HCT116 (cell line): ENCODE results near the gene HDHD5. TPM values are rescaled to one million over a fixed set of nuclear protein-coding genes. Genes with fewer than 3 reads are reported as not detected.

ENCODE experiments used
- ATAC-seq: fragments of 200-7000 bp; cut with Tn5 transposase; 2 replicates; pipeline ENCODE4 v1.9.1; 2020; ENCODE audit warnings: mild to moderate bottlenecking, moderate library complexity
- BruUV-seq: library from RNA; stranded (reverse); fragments of 400-500 nt; replicated peaks from 2 replicates; lab custom pipeline; 2021; lab: Mats Ljungman, UMichigan
- CTCF ChIA-PET: fragments of 300-600 bp; sonication (Branson Sonifier 250); formaldehyde crosslinking; loops from one replicate; lab custom pipeline; 2021; ENCODE audit warnings: antibody characterized with exemption; lab: Charles Lee
- POLR2A ChIA-PET: fragments of 300-600, 350-600 bp; sonication (Branson Sonifier 250); formaldehyde crosslinking; loops from one replicate; lab custom pipeline; 2021; ENCODE audit warnings: antibody characterized with exemption; lab: Charles Lee
- RAD21 ChIA-PET, 2 experiments: fragments of 300-600 bp; sonication (Branson Sonifier 250); formaldehyde crosslinking; loops; one replicate each; lab custom pipeline; 2023; ENCODE audit warnings: low total read pairs in 2 of 2; ENCODE audit not compliant: uncharacterized antibody in 2 of 2, unreplicated experiment in 2 of 2, low non-redundant PET in 1 of 2; lab: Charles Lee
- DNase-seq: peaks from one replicate; pipeline ENCODE4 v3.0.0-alpha.2; 2010; ENCODE audit warnings: low read depth, low spot score
- H2AFZ ChIP-seq: fragments of 200-600 bp; shearing (Covaris generic), sonication (generic); 2 replicates; pipeline ENCODE4 v1.6.1; 2017; ENCODE audit warnings: low read depth, mixed run types, mixed read lengths, antibody characterized with exemption, low read length; ENCODE audit not compliant: poor library complexity, severe bottlenecking
- H3K27ac ChIP-seq: 2 replicates; pipeline ENCODE4 v1.5.1; 2012; ENCODE audit warnings: low read depth, low read length
- H3K27me3 ChIP-seq: fragments of 200-600 bp; sonication (generic); 2 replicates; pipeline ENCODE4 v1.6.1; 2016; ENCODE audit warnings: mixed run types, low read length, mixed read lengths; ENCODE audit not compliant: insufficient read depth
- H3K36me3 ChIP-seq, 2 experiments: fragments of 200-500 bp in 1 of 2; fragments of 200-600 bp in 1 of 2; sonication (Bioruptor generic) in 1 of 2; sonication (generic) in 1 of 2; 2 replicates each; pipeline versions ENCODE4 v1.5.1 to v1.6.1; 2014 to 2016; ENCODE audit warnings: low read length in 2 of 2, inconsistent platforms in 1 of 2, mixed read lengths in 1 of 2, mixed run types in 1 of 2; ENCODE audit not compliant: insufficient read depth in 2 of 2, control insufficient read depth in 1 of 2
- H3K4me1 ChIP-seq, 2 experiments: fragments of 200-600 bp in 1 of 2; sonication (generic) in 1 of 2; 2 replicates each; pipeline versions ENCODE4 v1.5.1 to v1.6.1; 2012 to 2017; ENCODE audit warnings: low read length in 2 of 2, inconsistent platforms in 1 of 2, mild to moderate bottlenecking in 1 of 2, mixed read lengths in 1 of 2, mixed run types in 1 of 2, moderate library complexity in 1 of 2; ENCODE audit not compliant: insufficient read depth in 2 of 2, control insufficient read depth in 1 of 2
- H3K4me2 ChIP-seq: fragments of 200-600 bp; sonication (generic); 2 replicates; pipeline ENCODE4 v1.6.1; 2017; ENCODE audit warnings: mixed run types, low read length, mixed read lengths
- H3K4me3 ChIP-seq, 2 experiments: fragments of 200-600 bp in 1 of 2; sonication (generic) in 1 of 2; replicated peaks in 1 of 2; 2 replicates each; pipeline ENCODE4 v1.5.1; 2011 to 2016; ENCODE audit warnings: low read length in 2 of 2, control low read depth in 1 of 2, low read depth in 1 of 2, mild to moderate bottlenecking in 1 of 2, mixed read lengths in 1 of 2, mixed run types in 1 of 2
- H3K79me2 ChIP-seq: fragments of 200-600 bp; sonication (generic); 2 replicates; pipeline ENCODE4 v1.6.1; 2017; ENCODE audit warnings: mild to moderate bottlenecking, mixed run types, low read length, moderate library complexity, mixed read lengths; ENCODE audit not compliant: insufficient read depth
- H3K9ac ChIP-seq: fragments of 200-600 bp; sonication (generic); 2 replicates; pipeline ENCODE4 v1.6.1; 2016; ENCODE audit warnings: low read length, mixed read lengths
- H3K9me2 ChIP-seq: fragments of 200-600 bp; sonication (generic), shearing (Covaris generic); 2 replicates; pipeline ENCODE4 v1.6.1; 2017; ENCODE audit warnings: mixed run types, mild to moderate bottlenecking, moderate library complexity; ENCODE audit not compliant: insufficient read depth
- H3K9me3 ChIP-seq, 2 experiments: fragments of 200-500 bp in 1 of 2; fragments of 200-600 bp in 1 of 2; sonication (Bioruptor generic) in 1 of 2; sonication (generic) in 1 of 2; 2 replicates each; pipeline ENCODE4 v1.6.1; 2014 to 2017; ENCODE audit warnings: low read length in 2 of 2, mixed read lengths in 2 of 2, inconsistent platforms in 1 of 2, low read depth in 1 of 2, mild to moderate bottlenecking in 1 of 2, mixed run types in 1 of 2, moderate library complexity in 1 of 2; ENCODE audit not compliant: control insufficient read depth in 1 of 2, insufficient read depth in 1 of 2
- H4K20me1 ChIP-seq: fragments of 200-600 bp; sonication (generic), shearing (Covaris generic); 2 replicates; pipeline ENCODE4 v1.6.1; 2017; ENCODE audit warnings: mixed run types, mild to moderate bottlenecking, moderate library complexity; ENCODE audit not compliant: insufficient read depth
- ATF3 ChIP-seq: IDR thresholded peaks from 2 replicates; pipeline ENCODE4 v1.6.1; 2012
- CBX3 ChIP-seq: IDR thresholded peaks from 2 replicates; pipeline ENCODE4 v1.6.1; 2012; ENCODE audit warnings: low read depth
- EGR1 ChIP-seq: IDR thresholded peaks from 2 replicates; pipeline ENCODE4 v1.6.1; 2012; ENCODE audit warnings: low read depth
- EZH2 ChIP-seq: fragments of 200-600 bp; sonication (generic); IDR thresholded peaks from 2 replicates; pipeline ENCODE4 v1.6.1; 2017; ENCODE audit warnings: antibody characterized with exemption, mixed run types
- EZH2phosphoT487 ChIP-seq: fragments of 200-600 bp; IDR thresholded peaks from 2 replicates; pipeline ENCODE4 v1.6.1; 2018; ENCODE audit warnings: antibody characterized with exemption, borderline replicate concordance
- FOSL1 ChIP-seq: IDR thresholded peaks from 2 replicates; pipeline ENCODE4 v1.6.1; 2012; ENCODE audit warnings: low read depth
- JUND ChIP-seq: IDR thresholded peaks from 2 replicates; pipeline ENCODE4 v1.6.1; 2012
- RAD21 ChIP-seq: IDR thresholded peaks from 2 replicates; pipeline ENCODE4 v1.6.1; 2012; ENCODE audit warnings: low read depth, mild to moderate bottlenecking
- SIN3A ChIP-seq: IDR thresholded peaks from 2 replicates; pipeline ENCODE4 v1.6.1; 2012; ENCODE audit warnings: low read depth
- SRF ChIP-seq: IDR thresholded peaks from 2 replicates; pipeline ENCODE4 v1.6.1; 2012; ENCODE audit warnings: low read depth
- TCF7L2 ChIP-seq: IDR thresholded peaks from 2 replicates; pipeline ENCODE4 v1.7.0; 2011; ENCODE audit warnings: borderline replicate concordance, inconsistent platforms; ENCODE audit not compliant: insufficient read depth, insufficient read length; ENCODE audit errors: extremely low read depth
- YY1 ChIP-seq: IDR thresholded peaks from 2 replicates; pipeline ENCODE4 v1.6.1; 2011; ENCODE audit warnings: low read length, low read depth, moderate library complexity, mild to moderate bottlenecking; ENCODE audit not compliant: insufficient replicate concordance; ENCODE audit errors: extremely low read depth
- ZBTB33 ChIP-seq: IDR thresholded peaks from 2 replicates; pipeline ENCODE4 v1.6.1; 2011; ENCODE audit warnings: mild to moderate bottlenecking, low read length, moderate library complexity; ENCODE audit not compliant: insufficient replicate concordance; ENCODE audit errors: extremely low read depth
- intact Hi-C: fragments of 100-400 bp; cut with micrococcal nuclease; formaldehyde crosslinking; loops from 2 replicates; pipeline ENCODE4 v1.10.0; 2022
- total RNA-seq: library from RNA; stranded (reverse); gene quantifications from one replicate; pipeline ENCODE4 v1.2.1, GENCODE V29; 2021; ENCODE audit not compliant: unreplicated experiment
- TF ChIP-seq, protein P1 (sequence below), 3 experiments: fragments of 200-600 bp in 1 of 3; sonication (generic) in 1 of 3; IDR thresholded peaks in 2 of 3; conservative IDR thresholded peaks in 1 of 3; 2 replicates each; pipeline ENCODE4 v1.5.1; 2012 to 2017; ENCODE audit warnings: low read depth in 2 of 3, low read length in 2 of 3, antibody characterized with exemption in 1 of 3, borderline replicate concordance in 1 of 3, control low read depth in 1 of 3, mild to moderate bottlenecking in 1 of 3, mixed read lengths in 1 of 3, mixed run types in 1 of 3, moderate library complexity in 1 of 3; ENCODE audit not compliant: insufficient read depth in 1 of 3

Gene HDHD5
- total RNA-seq, 1 experiment from 2014 or later: 70.1 TPM

DNA sequence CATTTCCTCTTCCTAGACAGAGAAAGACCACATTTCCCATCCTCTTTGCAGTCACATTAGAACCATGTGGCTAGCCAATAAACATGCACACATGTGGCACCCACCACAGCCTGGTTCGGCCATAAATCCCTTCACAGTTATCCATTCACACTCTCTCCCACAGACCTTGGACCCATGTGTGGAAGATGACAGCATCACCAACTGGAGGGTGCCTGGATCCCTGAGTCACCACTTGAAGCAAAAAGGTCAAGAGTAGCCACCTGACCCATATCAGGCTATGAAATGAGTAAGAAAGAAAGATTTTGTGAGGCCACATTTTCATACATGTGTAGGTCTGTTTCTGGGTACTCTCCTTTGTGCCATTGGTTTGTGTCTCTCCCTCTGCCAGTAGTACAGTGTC is 28.9 kb downstream of the HDHD5 start:
- no peak overlapping the region for H3K4me3 ChIP-seq
- ATAC-seq (no peak), DNase-seq (no peak)
- no peak overlapping the region for H2AFZ ChIP-seq
- no peaks in the 10 kb centered on the region for H3K9me3 ChIP-seq
- CTCF ChIA-PET: no interaction called here
- H3K27ac ChIP-seq: no peak overlapping the region
- no peaks in the 10 kb centered on the region for H3K9me2 ChIP-seq
- RAD21 ChIA-PET: no interaction called here
- no peaks in the 10 kb centered on the region for H3K79me2 ChIP-seq
- no TSS peak for BruUV-seq
- H3K9ac ChIP-seq: no peak overlapping the region
- no peaks in the 10 kb centered on the region for H3K36me3 ChIP-seq
- intact Hi-C loops: no loop called here
- no peak overlapping the region for H3K4me2 ChIP-seq
- no peaks in the 10 kb centered on the region for H4K20me1 ChIP-seq
- 0 out of 4 replicates have a peak, but pooled peaks cover 0 to 3% of the 10 kb centered on the region in 2 experiments for H3K4me1 ChIP-seq
- POLR2A ChIA-PET: no interaction called here
- TF ChIP-seq SRF (no peak), SIN3A (no peak), ATF3 (no peak), JUND (no peak)
- no peaks in the 10 kb centered on the region for H3K27me3 ChIP-seq

DNA sequence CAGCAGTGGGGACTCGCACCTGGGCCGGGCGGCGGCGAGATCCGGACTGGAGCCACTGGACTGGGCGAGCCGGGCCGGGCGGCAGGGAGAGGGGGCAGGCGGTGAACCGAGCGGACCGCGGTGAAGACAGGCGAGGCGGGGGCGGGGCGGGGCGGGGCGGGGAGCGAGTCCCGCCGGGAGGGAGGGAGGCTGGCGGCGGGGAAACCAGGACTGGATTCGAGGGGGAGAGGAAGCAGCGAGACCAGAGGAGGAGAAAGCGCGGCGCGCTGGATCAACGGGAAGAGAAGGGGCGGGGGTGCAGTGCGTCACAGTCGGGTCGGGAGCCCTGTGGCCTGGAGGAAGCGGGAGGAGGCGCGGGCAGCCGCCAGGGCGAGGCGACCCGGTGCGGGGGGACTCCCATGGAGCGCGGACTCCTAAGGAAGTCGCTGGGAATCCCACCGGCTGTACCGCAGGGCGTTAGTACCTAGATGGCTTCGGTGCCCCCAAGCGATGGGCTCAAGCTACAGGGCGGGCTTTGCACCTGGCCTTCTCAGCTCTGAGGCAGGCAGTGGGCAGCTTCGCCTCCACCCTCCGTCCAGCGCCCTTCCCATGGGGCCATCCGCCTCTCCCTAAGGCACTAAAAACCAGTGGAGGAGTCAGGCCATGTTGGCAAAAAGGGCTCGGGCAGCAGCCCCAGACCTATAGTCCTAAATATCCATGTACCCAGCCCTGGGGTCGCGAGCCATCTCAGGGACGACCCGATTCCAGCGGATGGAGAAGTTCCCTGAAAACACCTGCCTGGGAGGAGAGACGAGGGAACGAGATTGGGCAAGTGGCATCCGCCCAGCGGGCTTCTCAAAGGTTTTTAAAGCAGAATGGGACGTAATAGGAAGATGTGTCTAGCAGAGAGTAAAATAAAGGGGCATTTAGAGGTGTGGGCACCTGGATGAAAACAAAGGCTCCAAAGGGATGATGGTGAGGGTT is 37.6 kb downstream of the HDHD5 start, which contains the start of gene TMEM121B:
TSS of gene TMEM121B (minus strand) at position 128 of the 963 bp plus-strand sequence. CDS start 233 bp downstream, outside the sequence.
- Histone ChIP-seq H3K36me3 (no peaks in the 10 kb centered on the region), H3K4me3 (no peak within 1 kb of the TSS), H3K9me2 (no peaks in the 10 kb centered on the region), H3K79me2 (no peaks in the 10 kb centered on the region), H3K4me1 (no peaks in the 10 kb centered on the region), H3K9me3 (no peaks in the 10 kb centered on the region), H3K27ac (no peak within 1 kb of the TSS), H2AFZ (no peak within 1 kb of the TSS), H3K4me2 (no peak within 1 kb of the TSS), H4K20me1 (no peaks in the 10 kb centered on the region), H3K27me3 (no peaks in the 10 kb centered on the region), H3K9ac (no peak within 1 kb of the TSS)
- ATAC-seq (no peak), DNase-seq (no peak)
- ChIA-PET POLR2A (no interaction called here), RAD21 (no interaction called here), CTCF (no interaction called here)
- intact Hi-C loops: no loop called here
- no TSS peak for BruUV-seq
- no peak for TF ChIP-seq FOSL1
- TF ChIP-seq ATF3: no peak
- TF ChIP-seq EGR1: no peak
- no peak for TF ChIP-seq RAD21
- TF ChIP-seq, protein P1, sequence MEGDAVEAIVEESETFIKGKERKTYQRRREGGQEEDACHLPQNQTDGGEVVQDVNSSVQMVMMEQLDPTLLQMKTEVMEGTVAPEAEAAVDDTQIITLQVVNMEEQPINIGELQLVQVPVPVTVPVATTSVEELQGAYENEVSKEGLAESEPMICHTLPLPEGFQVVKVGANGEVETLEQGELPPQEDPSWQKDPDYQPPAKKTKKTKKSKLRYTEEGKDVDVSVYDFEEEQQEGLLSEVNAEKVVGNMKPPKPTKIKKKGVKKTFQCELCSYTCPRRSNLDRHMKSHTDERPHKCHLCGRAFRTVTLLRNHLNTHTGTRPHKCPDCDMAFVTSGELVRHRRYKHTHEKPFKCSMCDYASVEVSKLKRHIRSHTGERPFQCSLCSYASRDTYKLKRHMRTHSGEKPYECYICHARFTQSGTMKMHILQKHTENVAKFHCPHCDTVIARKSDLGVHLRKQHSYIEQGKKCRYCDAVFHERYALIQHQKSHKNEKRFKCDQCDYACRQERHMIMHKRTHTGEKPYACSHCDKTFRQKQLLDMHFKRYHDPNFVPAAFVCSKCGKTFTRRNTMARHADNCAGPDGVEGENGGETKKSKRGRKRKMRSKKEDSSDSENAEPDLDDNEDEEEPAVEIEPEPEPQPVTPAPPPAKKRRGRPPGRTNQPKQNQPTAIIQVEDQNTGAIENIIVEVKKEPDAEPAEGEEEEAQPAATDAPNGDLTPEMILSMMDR (IDR thresholded peaks at IDR 0.05 in 2 of 3, conservative IDR thresholded peaks at IDR 0.05 in 1 of 3; ENCODE audit: borderline replicate concordance in 1 of 3, insufficient read depth in 1 of 3, low read depth in 2 of 3, low read length in 2 of 3): no peak
- TF ChIP-seq SIN3A: no peak
- no peak for TF ChIP-seq ZBTB33
- TF ChIP-seq EZH2phosphoT487: no peak
- no peak for TF ChIP-seq YY1
- TF ChIP-seq EZH2: no peak
- TF ChIP-seq CBX3: no peak
- TF ChIP-seq TCF7L2: no peak
